Measurements from ENCODE around the gene KCNS1.
A peak's percentile ranks its signal among the peaks of the same experiment; 100 is the strongest.

The KCNS1 gene

DNA sequence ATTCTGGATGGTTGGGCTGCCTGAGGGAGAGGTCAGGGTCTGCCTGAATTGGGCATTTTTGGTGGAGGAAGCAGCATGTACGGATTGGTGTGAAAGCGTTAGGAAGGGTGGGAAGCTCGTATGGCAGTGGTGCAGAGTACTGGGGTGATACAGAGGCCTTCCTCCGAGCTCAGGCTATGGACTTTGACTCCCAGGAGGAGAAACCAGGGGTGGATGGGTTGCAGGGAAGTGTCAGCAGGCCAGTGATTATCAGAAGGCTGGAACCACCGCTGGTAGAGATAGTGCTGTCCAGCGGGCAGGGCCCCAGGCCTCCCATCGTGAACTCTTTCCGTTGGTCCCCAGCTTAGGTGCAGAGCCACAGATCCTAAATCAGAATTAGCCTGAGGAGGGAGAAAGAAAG lies 8.7 kb upstream of the KCNS1 start:
- DNase-seq (ENCODE audit: low spot score), result no peak

DNA sequence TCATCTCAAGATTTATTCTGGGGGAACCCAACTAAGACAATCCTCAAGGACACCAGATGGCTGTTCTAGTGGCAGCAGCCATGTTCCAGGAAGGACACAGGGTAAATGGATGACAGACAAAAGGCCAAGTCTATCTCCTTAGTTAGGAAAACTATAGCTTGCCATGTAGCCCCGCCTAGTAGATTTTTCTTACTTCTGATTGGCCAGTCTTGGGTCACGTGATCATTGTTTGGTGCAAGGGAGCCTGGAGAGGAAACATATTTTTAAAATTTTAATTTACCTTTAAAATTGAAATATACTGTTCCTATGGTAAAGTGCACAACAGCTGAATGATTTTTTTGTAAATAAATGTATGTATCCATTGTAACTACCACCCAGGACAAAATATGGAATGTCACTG lies 4.4 kb upstream of the KCNS1 start:
- no peak for DNase-seq (ENCODE audit: low spot score)

DNA sequence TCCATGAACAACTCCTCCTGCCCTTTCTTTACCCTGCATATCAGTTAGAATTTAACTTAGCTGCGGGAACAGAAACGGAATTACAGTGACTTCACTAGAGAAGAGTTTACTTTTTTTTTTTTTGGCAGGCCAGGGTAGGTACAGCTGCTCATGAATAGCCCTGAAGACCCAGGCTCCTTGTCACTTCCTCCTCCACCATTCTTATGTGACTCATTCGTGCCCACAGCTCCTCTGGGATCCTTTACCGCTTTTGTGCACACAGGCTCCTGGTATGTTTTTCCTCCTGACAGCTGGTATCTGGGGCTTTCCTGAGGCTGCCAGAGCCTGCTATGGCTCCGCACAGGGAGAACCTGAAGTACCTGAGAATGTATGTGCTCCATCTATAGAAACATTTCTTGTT lies 3.9 kb upstream of the KCNS1 start:
- DNase-seq (ENCODE audit: low spot score), result no peak

GRCh38 chr20:45103072-45103471 lies 2.1 kb upstream of the KCNS1 start:
- DNase-seq (ENCODE audit: low spot score), result no peak

DNA sequence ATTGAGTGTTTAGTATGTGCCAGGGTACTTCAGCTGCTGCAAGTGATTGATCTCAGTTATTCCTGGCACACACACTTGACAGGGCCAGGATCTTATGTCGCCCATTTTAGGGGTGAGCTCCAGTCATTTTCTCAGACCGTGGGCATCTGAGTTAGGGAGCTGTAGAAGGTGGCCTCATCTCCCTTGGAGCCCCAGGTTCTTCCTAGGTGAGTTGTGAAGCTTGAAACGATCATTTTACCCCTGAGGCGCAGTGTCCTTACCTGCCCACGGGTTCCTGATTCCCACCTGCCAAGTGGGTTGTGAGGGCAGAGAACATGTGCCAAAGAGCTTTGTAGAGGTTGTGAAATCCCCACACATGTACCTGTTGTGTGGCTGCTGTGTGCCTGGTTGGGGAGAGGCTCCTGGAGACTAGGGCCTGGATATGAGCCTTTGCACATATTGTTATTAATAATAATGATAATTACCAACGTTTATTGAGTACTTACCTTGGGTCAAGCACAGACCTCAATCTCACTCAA lies 465 bp upstream of the KCNS1 start:
- no peak for DNase-seq (ENCODE audit: low spot score)

DNA sequence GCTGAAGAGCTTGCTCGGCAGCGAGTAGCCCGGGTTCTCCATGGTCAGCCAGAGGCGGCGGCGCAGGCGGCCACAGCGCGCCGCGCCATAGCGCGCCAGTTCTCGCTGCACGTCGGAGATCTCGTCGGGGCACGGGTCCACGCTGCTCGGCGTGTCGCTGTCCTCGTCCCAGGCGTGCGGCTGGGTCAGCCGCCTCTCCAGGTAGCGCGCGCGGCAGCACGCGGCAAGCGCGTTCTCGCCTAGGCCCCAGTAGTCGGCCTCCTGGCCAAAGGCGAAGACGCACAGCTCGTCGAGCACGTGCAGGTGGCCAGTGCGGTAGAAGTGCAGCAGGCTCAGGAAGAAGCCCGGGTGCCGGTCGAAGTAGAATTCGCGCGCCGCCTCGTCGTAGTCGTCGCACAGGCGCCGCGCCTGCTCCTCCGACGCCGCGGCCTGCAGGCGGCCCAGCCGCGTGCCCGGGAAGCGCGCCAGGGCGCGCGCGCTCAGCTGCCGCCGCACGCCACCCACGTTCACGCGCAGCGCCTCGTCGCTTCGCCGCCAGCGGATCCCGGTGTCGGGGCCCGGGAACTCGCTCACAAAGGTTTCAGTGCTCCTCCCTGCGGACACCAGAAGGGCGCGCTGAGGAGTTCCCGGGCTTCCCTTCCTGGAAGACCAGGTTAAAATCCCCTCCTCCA lies 2.7 kb downstream of the KCNS1 start:
- DNase-seq (ENCODE audit: low spot score), result no peak

DNA sequence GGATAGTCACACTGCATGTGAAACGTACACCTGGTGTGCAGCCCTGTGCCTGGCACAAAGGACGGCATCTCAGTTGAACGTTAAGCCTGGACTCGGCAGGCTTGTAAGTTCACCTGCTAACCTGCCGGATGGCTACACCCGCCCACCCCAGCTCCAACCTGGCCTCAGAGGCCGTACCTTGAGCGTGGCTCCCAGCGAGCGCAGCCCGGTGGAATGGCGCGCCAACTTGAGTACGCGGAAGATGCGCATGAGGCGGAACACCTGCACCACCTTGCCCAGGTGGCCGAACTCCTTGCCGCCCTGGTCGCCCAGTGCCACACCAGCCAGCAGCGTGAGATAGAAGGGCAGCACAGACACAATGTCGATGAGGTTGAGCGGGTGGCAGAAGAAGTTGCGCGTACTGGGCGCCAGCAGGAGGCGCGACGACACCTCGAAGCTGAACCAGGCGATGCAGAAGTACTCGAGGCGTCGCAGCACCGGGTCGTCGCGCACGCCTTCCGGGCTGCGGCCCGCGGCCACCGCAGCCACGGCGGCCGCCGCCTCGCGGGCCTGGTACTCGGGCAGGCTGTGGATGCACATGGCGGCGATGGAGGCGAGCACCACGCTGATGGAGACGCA lies 3.3 kb downstream of the KCNS1 start:
- no peak for DNase-seq (ENCODE audit: low spot score)

- no peak for DNase-seq (ENCODE audit: low spot score)
These were observed 4.1 kb downstream of the KCNS1 start for GRCh38 chr20:45096781-45097180.

GRCh38 chr20:45095805-45096238 lies 5.1 kb downstream of the KCNS1 start:
- DNase-seq (ENCODE audit: low spot score), result peak; percentile 73

DNA sequence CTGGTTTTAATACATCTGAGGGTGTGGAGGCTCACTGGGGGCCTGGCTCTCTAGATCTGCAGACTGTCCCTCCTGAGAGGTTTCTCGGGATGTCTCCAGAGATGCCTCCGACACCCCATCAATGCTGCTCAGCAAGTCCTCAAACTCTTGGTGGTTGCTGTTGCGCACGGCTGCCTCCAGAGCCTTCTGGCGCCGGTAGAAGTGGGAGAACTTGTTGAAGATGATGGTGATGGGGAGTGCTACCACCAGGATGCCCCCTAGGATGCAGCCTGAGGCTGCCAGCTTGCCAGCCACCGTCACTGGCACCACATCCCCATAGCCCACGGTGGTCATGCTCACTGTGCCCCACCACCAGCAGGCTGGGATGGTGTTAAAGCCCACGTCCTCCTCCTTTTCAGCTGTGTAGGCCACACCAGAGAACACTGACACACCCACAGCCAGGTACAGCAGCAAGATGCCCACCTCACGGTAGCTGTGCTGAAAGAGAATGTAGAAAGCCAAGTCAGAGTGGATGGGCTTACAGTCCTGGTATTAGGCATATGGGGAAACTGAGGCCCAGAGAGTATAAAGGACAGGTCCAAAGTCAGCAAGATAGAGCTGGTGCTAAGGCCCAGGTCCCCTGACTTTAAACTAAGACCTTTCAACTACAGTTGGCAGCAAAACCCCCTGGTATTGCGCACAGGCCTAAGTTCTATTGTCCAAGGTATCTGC lies 5.9 kb downstream of the KCNS1 start:
- no peak for DNase-seq (ENCODE audit: low spot score)

DNA sequence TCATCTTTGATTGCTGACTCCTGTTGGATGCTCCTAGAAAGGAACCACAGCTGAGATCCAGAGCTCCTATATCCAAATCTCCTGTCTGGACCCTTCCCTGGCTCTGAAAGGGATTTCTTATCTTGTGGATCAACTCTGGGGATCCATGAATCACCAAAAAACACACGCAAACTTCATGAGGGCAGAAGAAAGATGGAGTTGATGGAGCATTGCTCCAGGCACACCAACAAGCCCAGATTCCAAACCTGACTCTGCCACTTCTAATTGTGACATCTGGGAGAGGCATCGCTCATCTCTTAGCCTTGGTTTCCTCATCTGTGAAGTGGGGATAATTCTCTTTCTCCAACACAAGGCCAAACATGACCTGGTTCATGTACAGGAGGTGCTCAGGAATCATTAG lies 6.7 kb downstream of the KCNS1 start:
- DNase-seq (ENCODE audit: low spot score), result no peak

- DNase-seq (ENCODE audit: low spot score), result no peak
These were observed 8.0 kb downstream of the KCNS1 start for GRCh38 chr20:45092898-45093297.

- no peak for DNase-seq (ENCODE audit: low spot score)
These were observed 9.6 kb downstream of the KCNS1 start for GRCh38 chr20:45091366-45091765.

DNA sequence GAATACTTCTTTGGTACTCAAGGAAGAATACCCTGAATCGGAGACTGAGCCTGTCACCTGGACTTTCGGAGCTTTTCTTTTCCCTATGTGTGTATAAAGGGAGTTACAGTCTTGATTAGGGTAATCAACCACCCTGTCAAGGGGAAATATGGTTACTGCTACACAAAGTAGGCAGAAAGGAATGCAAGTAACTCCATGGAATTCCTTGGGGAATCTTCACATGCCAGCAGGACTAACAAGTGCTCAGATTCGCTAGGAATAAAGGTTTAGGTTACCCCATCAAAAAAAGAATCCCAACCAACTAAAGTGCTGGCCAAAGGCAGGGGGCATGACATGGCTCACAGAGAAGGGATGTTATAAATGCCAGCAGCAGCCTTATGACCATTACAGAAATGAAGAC lies 10.4 kb downstream of the KCNS1 start:
- no peak for DNase-seq (ENCODE audit: low spot score)

DNA sequence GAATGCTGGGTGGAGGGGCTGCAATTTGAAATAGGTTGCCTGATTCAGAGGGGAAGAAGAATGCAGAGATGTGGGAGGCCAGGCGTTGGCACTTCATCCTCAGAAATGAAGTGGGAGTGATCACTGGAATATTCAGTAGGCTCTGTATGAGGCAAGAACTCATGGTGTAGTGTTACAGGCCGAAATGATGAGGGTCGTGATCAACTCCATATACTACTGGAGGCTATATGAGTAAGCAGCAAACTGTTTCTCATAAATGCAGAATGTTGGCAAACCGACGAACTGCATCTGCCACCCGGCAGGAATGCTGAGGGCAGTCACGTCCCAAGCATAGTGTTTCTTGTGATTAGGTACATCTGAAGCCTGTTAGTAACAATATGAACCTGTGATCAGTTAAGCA lies 12.7 kb downstream of the KCNS1 start:
- DNase-seq (ENCODE audit: low spot score), result peak; percentile 55

- DNase-seq (ENCODE audit: low spot score), result no peak
These were observed 13.1 kb downstream of the KCNS1 start for GRCh38 chr20:45087814-45088213.

DNA sequence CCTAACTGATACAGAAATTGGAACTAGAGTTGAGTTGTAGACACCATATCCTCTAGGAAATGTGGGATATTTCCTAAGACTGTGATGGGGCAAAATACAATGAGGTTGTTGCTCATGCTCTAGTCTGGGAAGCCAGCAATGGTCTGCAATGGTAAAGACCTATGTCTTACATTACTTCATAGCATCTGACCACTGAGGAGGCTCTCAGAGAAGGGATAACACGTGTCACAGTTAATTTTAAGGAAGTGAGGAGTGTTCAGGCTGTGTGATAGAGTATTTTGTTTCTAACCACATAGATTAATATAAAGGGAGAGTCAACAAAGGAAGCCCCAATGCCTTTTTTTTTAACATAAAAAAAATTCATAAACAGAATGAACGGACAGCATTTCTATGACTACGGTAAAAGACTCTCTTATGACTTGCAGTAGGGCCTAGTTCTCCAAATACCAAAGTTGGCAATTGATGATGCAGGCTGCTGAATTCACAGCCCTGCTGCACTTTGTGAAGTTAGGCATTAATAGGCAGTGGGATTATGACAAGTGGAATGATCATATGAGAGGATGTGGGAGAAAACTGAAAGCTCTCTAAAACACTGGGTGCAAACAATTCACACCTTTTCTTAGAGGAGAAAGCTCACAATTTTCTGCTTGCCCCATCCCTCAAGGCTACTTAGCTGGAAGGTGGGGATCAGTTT lies 13.7 kb downstream of the KCNS1 start:
- DNase-seq (ENCODE audit: low spot score), result no peak

- no peak for DNase-seq (ENCODE audit: low spot score)
These were observed 15.1 kb downstream of the KCNS1 start for GRCh38 chr20:45085867-45086266.

DNA sequence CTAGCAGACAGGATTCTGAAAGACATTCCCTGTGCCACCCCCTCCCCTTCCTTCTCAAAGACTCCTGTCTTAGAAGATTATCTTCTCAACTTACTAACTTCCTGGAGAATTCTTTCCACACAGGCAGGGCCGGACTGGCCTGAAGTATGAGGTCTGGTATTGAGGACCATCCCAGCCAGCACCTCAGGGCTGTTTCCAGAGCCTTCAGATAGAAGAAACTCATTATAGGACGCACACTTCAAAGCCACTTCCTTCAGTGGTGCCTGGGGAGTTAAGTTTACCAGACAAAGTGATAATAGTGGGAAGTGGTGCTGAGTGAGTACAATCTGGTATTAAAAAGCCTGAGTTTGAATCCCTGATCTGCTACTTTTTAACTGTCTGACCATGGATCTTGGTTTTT lies 15.6 kb downstream of the KCNS1 start:
- no peak for DNase-seq (ENCODE audit: low spot score)

GRCh38 chr20:45083127-45083526 lies 17.8 kb downstream of the KCNS1 start:
- DNase-seq (ENCODE audit: low spot score), result no peak

DNA sequence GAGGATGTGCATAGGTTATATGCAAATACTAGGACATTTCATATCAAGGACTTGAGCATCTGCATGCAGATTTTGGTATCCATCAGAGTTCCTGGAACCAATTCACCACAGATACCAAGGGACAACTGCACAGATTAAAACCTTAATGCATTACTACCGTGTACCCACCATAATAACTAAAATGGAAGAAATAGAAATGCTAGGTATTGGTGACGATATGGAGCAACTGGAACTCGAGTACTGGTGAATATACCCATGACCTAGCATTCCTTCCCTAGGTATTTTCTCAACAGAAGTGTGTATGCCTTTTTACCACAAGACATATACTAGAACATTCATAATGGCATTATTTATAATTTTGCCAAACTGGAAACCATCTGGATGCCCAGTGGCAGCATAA lies 18.5 kb downstream of the KCNS1 start:
- no peak for DNase-seq (ENCODE audit: low spot score)

GRCh38 chr20:45080867-45081624 lies 19.9 kb downstream of the KCNS1 start:
- DNase-seq (ENCODE audit: low spot score), result no peak

Measured in AG08396 (cell line).